Keratinocyte (primary cell): ENCODE results near the gene GPR3. TPM values are rescaled to one million over a fixed set of nuclear protein-coding genes. Genes with fewer than 3 reads are reported as not detected.

Experiments
- DNase-seq: peaks from one replicate; pipeline ENCODE4 v3.0.0-alpha.2; 2011; ENCODE audit warnings: low read depth, missing footprints, low spot score
- FAIRE-seq: peaks from 2 replicates; lab custom pipeline; 2011; peaks lifted over from hg19 to GRCh38; lab: Jason Lieb, UNC
- H2AFZ ChIP-seq: 2 replicates; pipeline ENCODE4 v1.6.0; 2012; ENCODE audit warnings: low read length, control low read depth, inconsistent platforms; ENCODE audit not compliant: control insufficient read depth
- H3K27ac ChIP-seq: 2 replicates; pipeline ENCODE4 v1.5.1; 2011; ENCODE audit warnings: low read length; ENCODE audit not compliant: control insufficient read depth, insufficient read depth
- H3K27me3 ChIP-seq: 3 replicates; pipeline ENCODE4 v1.6.0; 2011; ENCODE audit warnings: low read length; ENCODE audit not compliant: control insufficient read depth, insufficient read depth; ENCODE audit errors: extremely low read depth
- H3K36me3 ChIP-seq, 2 experiments: 2 replicates in 1 of 2; 3 replicates in 1 of 2; pipeline ENCODE4 v1.5.1; 2011; ENCODE audit warnings: low read length in 2 of 2, mild to moderate bottlenecking in 1 of 2; ENCODE audit not compliant: control insufficient read depth in 2 of 2, insufficient read depth in 2 of 2; ENCODE audit errors: extremely low read depth in 1 of 2
- H3K4me1 ChIP-seq: 3 replicates; pipeline ENCODE4 v1.5.1; 2011; ENCODE audit warnings: low read length; ENCODE audit not compliant: control insufficient read depth, insufficient read depth; ENCODE audit errors: extremely low read depth
- H3K4me2 ChIP-seq: 3 replicates; pipeline ENCODE4 v1.6.0; 2011; ENCODE audit warnings: low read depth, low read length; ENCODE audit not compliant: control insufficient read depth, insufficient read depth; ENCODE audit errors: extremely low read depth
- H3K4me3 ChIP-seq, 3 experiments: fragments of 200-600 bp in 1 of 3; sonication (generic) in 1 of 3; 2 replicates in 2 of 3; 3 replicates in 1 of 3; pipeline ENCODE4 v1.5.1; 2011 to 2016; ENCODE audit warnings: low read length in 3 of 3, mild to moderate bottlenecking in 3 of 3, control low read depth in 2 of 3, inconsistent platforms in 1 of 3, low read depth in 1 of 3, mixed read lengths in 1 of 3, mixed run types in 1 of 3, moderate library complexity in 1 of 3; ENCODE audit not compliant: control insufficient read depth in 2 of 3, insufficient read depth in 2 of 3; ENCODE audit errors: extremely low read depth in 1 of 3
- H3K79me2 ChIP-seq: 2 replicates; pipeline ENCODE4 v1.6.0; 2012; ENCODE audit warnings: low read length; ENCODE audit not compliant: control insufficient read depth, insufficient read depth
- H3K9ac ChIP-seq: 3 replicates; pipeline ENCODE4 v1.6.0; 2011; ENCODE audit warnings: low read length; ENCODE audit not compliant: control insufficient read depth, insufficient read depth; ENCODE audit errors: extremely low read depth
- H3K9me1 ChIP-seq: 3 replicates; pipeline ENCODE4 v1.6.0; 2011; ENCODE audit warnings: low read length; ENCODE audit not compliant: control insufficient read depth, insufficient read depth; ENCODE audit errors: extremely low read depth
- H3K9me3 ChIP-seq: 2 replicates; pipeline ENCODE4 v1.5.1; 2012; ENCODE audit warnings: low read depth, low read length; ENCODE audit not compliant: control insufficient read depth
- H4K20me1 ChIP-seq: 3 replicates; pipeline ENCODE4 v1.6.0; 2011; ENCODE audit warnings: low read length; ENCODE audit not compliant: control insufficient read depth, insufficient read depth; ENCODE audit errors: extremely low read depth
- CTCF ChIP-seq, 3 experiments: IDR thresholded peaks in 1 of 3; conservative IDR thresholded peaks in 1 of 3; optimal IDR thresholded peaks in 1 of 3; 2 replicates in 2 of 3; 3 replicates in 1 of 3; pipeline versions ENCODE3 to v1.5.1; 2011; ENCODE audit warnings: low read length in 3 of 3, mild to moderate bottlenecking in 3 of 3, moderate library complexity in 2 of 3, control low read depth in 1 of 3, inconsistent platforms in 1 of 3; ENCODE audit not compliant: insufficient read depth in 2 of 3; ENCODE audit errors: extremely low read depth in 1 of 3
- EZH2 ChIP-seq: IDR thresholded peaks from one replicate; pipeline ENCODE4 v1.6.1; 2012; ENCODE audit warnings: inconsistent platforms, mild to moderate bottlenecking, low read length, moderate library complexity
- dilution Hi-C: fragments of 300-500 bp; cut with MboI; formaldehyde crosslinking; loops from one replicate; pipeline ENCODE4 v1.7.0; 2020; ENCODE audit warnings: low sequenced_read_pairs; ENCODE audit not compliant: extremely low pct_ligation_motif_present
- polyA plus RNA-seq, 5 experiments: library from polyadenylated mRNA; depleted of rRNA in 3 of 5; stranded (reverse) in 3 of 5; stranded (forward) in 1 of 5; unstranded in 1 of 5; fragments of >200 nt; gene quantifications; 1 replicate in 1 of 5; 2 replicates in 3 of 5; 3 replicates in 1 of 5; pipeline versions ENCODE4 v1.2.1 to v1.2.3, GENCODE V29; 2011 to 2012; ENCODE audit warnings: missing spikeins in 2 of 5, low read depth in 1 of 5, low replicate concordance in 1 of 5

The GPR3 gene
- polyA plus RNA-seq, 1 donor (not counting 4 experiments of a cell fraction or from before 2014, with no cell fraction given): 1.4 TPM

GRCh38 chr1:27364696-27365371 is 27.6 kb upstream of the GPR3 start:
- H3K27me3 ChIP-seq: no peaks in the 10 kb centered on the region
- FAIRE-seq (no peak), DNase-seq (no peak)
- H3K36me3 ChIP-seq: peaks cover 16 to 18% of the 10 kb centered on the region in 2 experiments
- no peaks in the 10 kb centered on the region for H4K20me1 ChIP-seq
- H3K9me1 ChIP-seq: no peaks in the 10 kb centered on the region
- peak overlapping the region; percentile 88 for H3K9ac ChIP-seq
- H3K4me1 ChIP-seq: peaks cover 31% of the 10 kb centered on the region
- H3K27ac ChIP-seq: peak overlapping the region; percentile 78
- H3K4me3 ChIP-seq: peak overlapping the region; percentile 65 to 89 (median 68)
- TF ChIP-seq EZH2 (no peak), CTCF (optimal IDR thresholded peaks at IDR 0.05 in 1 of 3, IDR thresholded peaks at IDR 0.05 in 1 of 3, conservative IDR thresholded peaks at IDR 0.05 in 1 of 3; ENCODE audit: extremely low read depth in 1 of 3, insufficient read depth in 2 of 3, low read length in 3 of 3) (no peak)
- peaks cover 12% of the 10 kb centered on the region for H3K79me2 ChIP-seq
- dilution Hi-C loops: no loop called here
- H2AFZ ChIP-seq: peak overlapping the region; percentile 64
- H3K4me2 ChIP-seq: peak overlapping the region; percentile 86
- H3K9me3 ChIP-seq: no peaks in the 10 kb centered on the region

- Histone ChIP-seq H3K4me1 (peaks cover 31% of the 10 kb centered on the region), H3K9ac (peak overlapping the region; percentile 88), H3K9me3 (no peaks in the 10 kb centered on the region), H3K27me3 (no peaks in the 10 kb centered on the region), H3K4me3 (peak overlapping the region; percentile 65 to 89 (median 68)), H3K9me1 (no peaks in the 10 kb centered on the region), H3K27ac (peak overlapping the region; percentile 78), H3K4me2 (peak overlapping the region; percentile 86), H3K79me2 (peaks cover 12% of the 10 kb centered on the region), H3K36me3 (peaks cover 15 to 16% of the 10 kb centered on the region in 2 experiments), H4K20me1 (no peaks in the 10 kb centered on the region), H2AFZ (peak overlapping the region; percentile 83)
- FAIRE-seq (peak; percentile 79), DNase-seq (no peak)
- TF ChIP-seq EZH2 (no peak), CTCF (optimal IDR thresholded peaks at IDR 0.05 in 1 of 3, IDR thresholded peaks at IDR 0.05 in 1 of 3, conservative IDR thresholded peaks at IDR 0.05 in 1 of 3; ENCODE audit: extremely low read depth in 1 of 3, insufficient read depth in 2 of 3, low read length in 3 of 3) (no peak)
- dilution Hi-C loops: no loop called here
Observed at GRCh38 chr1:27365372-27366112, 26.9 kb upstream of the GPR3 start.
